Superior temporal gyrus (tissue), 1 donor: Measurements from ENCODE around the gene ADORA1.
A peak's percentile ranks its signal among the peaks of the same experiment; 100 is the strongest.

Experiments used
- DNase-seq: peaks from one replicate; pipeline ENCODE4 v3.0.0-alpha.2; 2016; ENCODE audit errors: extremely low spot score

ADORA1 gene

GRCh38 chr1:203211812-203212211, 84.3 kb downstream of the ADORA1 start:
- DNase-seq: no peak

DNA sequence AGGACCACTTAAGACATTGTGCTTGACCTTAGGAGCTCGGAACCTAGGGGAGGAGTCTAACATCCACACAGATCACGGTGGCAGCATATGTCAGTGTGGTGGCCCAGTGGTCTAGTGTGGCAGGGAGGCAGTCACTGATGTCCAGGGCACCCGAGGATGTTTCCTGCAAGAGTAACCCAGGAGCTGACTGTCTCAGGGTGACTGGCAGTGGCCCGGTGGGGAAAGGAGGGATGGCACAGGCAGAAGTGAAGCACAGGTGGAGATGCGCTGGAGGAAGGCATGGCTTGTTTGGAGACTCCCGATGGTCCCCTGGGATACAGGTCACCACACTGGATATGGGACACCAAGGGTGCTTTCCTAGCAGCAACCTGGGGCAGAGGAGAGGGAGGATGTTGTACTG, 85.6 kb downstream of the ADORA1 start:
- DNase-seq: no peak

- no peak for DNase-seq
These were observed 87.3 kb downstream of the ADORA1 start for GRCh38 chr1:203214871-203215270.

DNA sequence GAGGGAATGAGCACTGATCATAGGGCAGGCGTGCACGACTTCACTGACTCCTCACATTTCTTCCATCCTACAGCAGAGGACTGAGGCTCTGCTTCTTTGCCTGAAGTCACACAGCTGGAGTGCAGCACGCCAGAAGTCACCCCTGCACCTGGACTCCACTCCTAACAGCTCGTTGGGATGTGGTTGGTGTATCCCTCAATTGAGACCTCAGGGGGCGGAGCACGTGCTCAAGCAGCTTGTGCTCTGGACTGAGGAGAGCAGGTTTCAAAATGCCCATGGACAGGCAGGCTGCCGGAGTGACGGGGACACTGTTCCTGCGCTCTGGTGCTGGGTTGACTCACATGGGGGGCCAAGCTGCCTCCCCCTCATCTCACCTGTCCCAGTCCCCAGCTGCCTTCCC, 88.0 kb downstream of the ADORA1 start:
- DNase-seq: no peak

GRCh38 chr1:203216274-203217138, 89.0 kb downstream of the ADORA1 start:
- peak; percentile 97 for DNase-seq
